ENCODE measurements around the gene EMC6. TPM values are rescaled to one million over a fixed set of nuclear protein-coding genes. Genes with fewer than 3 reads are reported as not detected.

Gene EMC6
- total RNA-seq, 1 experiment from 2014 or later: 62.4 TPM

- H3K4me3 ChIP-seq (replicated peaks in 1 of 2; ENCODE audit: low read depth in 1 of 2, low read length in 2 of 2): no peak overlapping the region
- H3K4me1 ChIP-seq (ENCODE audit: control insufficient read depth in 1 of 2, insufficient read depth in 2 of 2, low read length in 2 of 2): peaks cover 0 to 11% of the 10 kb centered on the region in 2 experiments; a peak in 2 of 4 replicates
- H3K4me2 ChIP-seq (ENCODE audit: low read length): no peak overlapping the region
- BruUV-seq (replicated peaks): no TSS peak
- H4K20me1 ChIP-seq (ENCODE audit: insufficient read depth): no peaks in the 10 kb centered on the region
- ATAC-seq (no peak), DNase-seq (ENCODE audit: low read depth, low spot score) (no peak)
- CTCF ChIA-PET: interaction anchor here (2.1 kb wide), 1 partner anchor 11 kb away, joined by 7 read pairs; no protein-coding TSS in a partner anchor
- no peaks in the 10 kb centered on the region for H3K79me2 ChIP-seq (ENCODE audit: insufficient read depth, low read length)
- intact Hi-C loops (cut with micrococcal nuclease): no loop called here
- RAD21 ChIA-PET (ENCODE audit: low non-redundant PET in 1 of 2, low total read pairs in 2 of 2, uncharacterized antibody in 2 of 2, unreplicated experiment in 2 of 2): no interaction called here
- H3K36me3 ChIP-seq (ENCODE audit: control insufficient read depth in 1 of 2, insufficient read depth in 2 of 2, low read length in 2 of 2): no peaks in the 10 kb centered on the region
- no peaks in the 10 kb centered on the region for H3K9me2 ChIP-seq (ENCODE audit: insufficient read depth)
- H3K27me3 ChIP-seq (ENCODE audit: insufficient read depth, low read length): no peaks in the 10 kb centered on the region
- H3K27ac ChIP-seq (ENCODE audit: low read depth, low read length): no peak overlapping the region
- TF ChIP-seq SP1 (IDR thresholded peaks at IDR 0.05; ENCODE audit: low read depth): no peak
- TF ChIP-seq YY1 (IDR thresholded peaks at IDR 0.05; ENCODE audit: extremely low read depth, insufficient replicate concordance, low read depth, low read length): no peak
- TF ChIP-seq, protein P1, sequence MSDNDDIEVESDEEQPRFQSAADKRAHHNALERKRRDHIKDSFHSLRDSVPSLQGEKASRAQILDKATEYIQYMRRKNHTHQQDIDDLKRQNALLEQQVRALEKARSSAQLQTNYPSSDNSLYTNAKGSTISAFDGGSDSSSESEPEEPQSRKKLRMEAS (IDR thresholded peaks at IDR 0.05): no peak
- TF ChIP-seq, protein P2, sequence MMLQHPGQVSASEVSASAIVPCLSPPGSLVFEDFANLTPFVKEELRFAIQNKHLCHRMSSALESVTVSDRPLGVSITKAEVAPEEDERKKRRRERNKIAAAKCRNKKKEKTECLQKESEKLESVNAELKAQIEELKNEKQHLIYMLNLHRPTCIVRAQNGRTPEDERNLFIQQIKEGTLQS (IDR thresholded peaks at IDR 0.05): no peak
- TF ChIP-seq POLR2AphosphoS5 (IDR thresholded peaks at IDR 0.05; ENCODE audit: low read depth, low read length): no peak
- no peak for TF ChIP-seq REST (IDR thresholded peaks at IDR 0.05; ENCODE audit: low read depth)
- TF ChIP-seq EGR1 (IDR thresholded peaks at IDR 0.05; ENCODE audit: low read depth): no peak
- TF ChIP-seq CEBPB (IDR thresholded peaks at IDR 0.05; ENCODE audit: low read depth): no peak
- TF ChIP-seq, protein P3, sequence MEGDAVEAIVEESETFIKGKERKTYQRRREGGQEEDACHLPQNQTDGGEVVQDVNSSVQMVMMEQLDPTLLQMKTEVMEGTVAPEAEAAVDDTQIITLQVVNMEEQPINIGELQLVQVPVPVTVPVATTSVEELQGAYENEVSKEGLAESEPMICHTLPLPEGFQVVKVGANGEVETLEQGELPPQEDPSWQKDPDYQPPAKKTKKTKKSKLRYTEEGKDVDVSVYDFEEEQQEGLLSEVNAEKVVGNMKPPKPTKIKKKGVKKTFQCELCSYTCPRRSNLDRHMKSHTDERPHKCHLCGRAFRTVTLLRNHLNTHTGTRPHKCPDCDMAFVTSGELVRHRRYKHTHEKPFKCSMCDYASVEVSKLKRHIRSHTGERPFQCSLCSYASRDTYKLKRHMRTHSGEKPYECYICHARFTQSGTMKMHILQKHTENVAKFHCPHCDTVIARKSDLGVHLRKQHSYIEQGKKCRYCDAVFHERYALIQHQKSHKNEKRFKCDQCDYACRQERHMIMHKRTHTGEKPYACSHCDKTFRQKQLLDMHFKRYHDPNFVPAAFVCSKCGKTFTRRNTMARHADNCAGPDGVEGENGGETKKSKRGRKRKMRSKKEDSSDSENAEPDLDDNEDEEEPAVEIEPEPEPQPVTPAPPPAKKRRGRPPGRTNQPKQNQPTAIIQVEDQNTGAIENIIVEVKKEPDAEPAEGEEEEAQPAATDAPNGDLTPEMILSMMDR (IDR thresholded peaks at IDR 0.05 in 2 of 3, conservative IDR thresholded peaks at IDR 0.05 in 1 of 3; ENCODE audit: borderline replicate concordance in 1 of 3, insufficient read depth in 1 of 3, low read depth in 2 of 3, low read length in 2 of 3): no peak
- TF ChIP-seq TCF7L2 (IDR thresholded peaks at IDR 0.05; ENCODE audit: borderline replicate concordance, extremely low read depth, insufficient read depth, insufficient read length): no peak
- no peak for TF ChIP-seq SIN3A (IDR thresholded peaks at IDR 0.05; ENCODE audit: low read depth)
- TF ChIP-seq EZH2 (IDR thresholded peaks at IDR 0.05): no peak
- no peak for TF ChIP-seq ELF1 (IDR thresholded peaks at IDR 0.05; ENCODE audit: borderline replicate concordance, low read depth)
- no peak for TF ChIP-seq EZH2phosphoT487 (IDR thresholded peaks at IDR 0.05; ENCODE audit: borderline replicate concordance)
- no peak for TF ChIP-seq SRF (IDR thresholded peaks at IDR 0.05; ENCODE audit: low read depth)
- no peak for TF ChIP-seq FOSL1 (IDR thresholded peaks at IDR 0.05; ENCODE audit: low read depth)
- no peak for TF ChIP-seq ZFX (IDR thresholded peaks at IDR 0.05)
- TF ChIP-seq RAD21 (IDR thresholded peaks at IDR 0.05; ENCODE audit: low read depth): no peak
- no peak for TF ChIP-seq CBX3 (IDR thresholded peaks at IDR 0.05; ENCODE audit: low read depth)
- TF ChIP-seq POLR2A (IDR thresholded peaks at IDR 0.05; ENCODE audit: borderline replicate concordance, extremely low read depth, insufficient read depth, insufficient read length): no peak
- H3K9me3 ChIP-seq (ENCODE audit: control insufficient read depth in 1 of 2, insufficient read depth in 1 of 2, low read depth in 1 of 2, low read length in 2 of 2): peaks cover 9 to 10% of the 10 kb centered on the region in 2 experiments; a peak in 2 of 4 replicates
- H3K9ac ChIP-seq (ENCODE audit: low read length): no peak overlapping the region
- POLR2A ChIA-PET: no interaction called here
- no peak overlapping the region for H2AFZ ChIP-seq (ENCODE audit: low read depth, low read length, poor library complexity, severe bottlenecking)
Observed at GRCh38 chr17:3693829-3694231, 25.2 kb downstream of the EMC6 start.
